K562 (cell line): ENCODE data around the gene SHANK1.

Experiments used
- ATF3 ChIP-seq, 2 experiments: fragments of 450-650 bp in 1 of 2; sonication (generic) in 1 of 2; formaldehyde crosslinking in 1 of 2; IDR thresholded peaks in 1 of 2; conservative IDR thresholded peaks in 1 of 2; 2 replicates each; pipeline versions ENCODE4 v1.6.1 to v1.8.1; 2016 to 2023; ENCODE audit warnings: mild to moderate bottlenecking in 2 of 2, moderate library complexity in 2 of 2, inconsistent platforms in 1 of 2, missing genetic modification reagents in 1 of 2
- CTCF ChIP-seq, 3 experiments: IDR thresholded peaks in 2 of 3; conservative IDR thresholded peaks in 1 of 3; 2 replicates each; pipeline ENCODE4 v1.5.1; 2011 to 2012; ENCODE audit warnings: low read length in 3 of 3, mild to moderate bottlenecking in 3 of 3, control low read depth in 2 of 3, improper control_type of control experiment in 1 of 3, inconsistent platforms in 1 of 3, low read depth in 1 of 3, mixed read lengths in 1 of 3, moderate library complexity in 1 of 3; ENCODE audit not compliant: insufficient read depth in 2 of 3
- EP300 ChIP-seq: IDR thresholded peaks from 2 replicates; pipeline ENCODE4 v1.6.1; 2012; ENCODE audit warnings: low read length, improper control_type of control experiment
- EP400 ChIP-seq: fragments of 450-650 bp; IDR thresholded peaks from 2 replicates; pipeline ENCODE4 v1.6.1; 2017; ENCODE audit warnings: antibody characterized with exemption, mild to moderate bottlenecking, moderate library complexity
- EZH2 ChIP-seq: IDR thresholded peaks from 2 replicates; pipeline ENCODE4 v1.6.1; 2012; ENCODE audit warnings: low read depth, mild to moderate bottlenecking, inconsistent platforms, low read length, borderline replicate concordance
- FOXP1 ChIP-seq: sonication (generic); formaldehyde crosslinking; IDR thresholded peaks from 2 replicates; pipeline ENCODE4 v1.8.0; 2022; ENCODE audit warnings: mild to moderate bottlenecking, missing genetic modification reagents
- POLR2AphosphoS5 ChIP-seq: IDR thresholded peaks from 2 replicates; pipeline ENCODE4 v1.6.1; 2011; ENCODE audit warnings: mild to moderate bottlenecking, low read depth, low read length, moderate library complexity; ENCODE audit not compliant: control insufficient read depth, insufficient read depth
- RBM39 ChIP-seq: fragments of 200-400 bp; formaldehyde crosslinking; optimal IDR thresholded peaks from 2 replicates; pipeline ENCODE3; 2018; ENCODE audit warnings: low read depth, low read length
- SNAPC5 ChIP-seq: fragments of 250-450 bp; sonication (Bioruptor Pico); IDR thresholded peaks from 2 replicates; pipeline ENCODE4 v1.8.0; 2021; ENCODE audit warnings: moderate library complexity, mild to moderate bottlenecking, inconsistent platforms
- YY1 ChIP-seq, 3 experiments: IDR thresholded peaks; 2 replicates each; pipeline ENCODE4 v1.6.1; 2011; ENCODE audit warnings: low read length in 2 of 3, mild to moderate bottlenecking in 2 of 3, moderate library complexity in 2 of 3, borderline replicate concordance in 1 of 3, control low read depth in 1 of 3, low read depth in 1 of 3; ENCODE audit not compliant: insufficient read depth in 3 of 3, insufficient replicate concordance in 2 of 3, control insufficient read depth in 1 of 3, insufficient read length in 1 of 3; ENCODE audit errors: extremely low read depth in 1 of 3
- ZFP36 ChIP-seq: fragments of 150-350 bp; IDR thresholded peaks from 2 replicates; pipeline ENCODE4 v1.6.1; 2018; ENCODE audit warnings: low read length, low read depth; ENCODE audit not compliant: partially characterized antibody
- ZNF780A ChIP-seq: fragments of 250-450 bp; sonication (Bioruptor Pico); IDR thresholded peaks from 2 replicates; pipeline ENCODE4 v1.5.0; 2021; ENCODE audit warnings: mild to moderate bottlenecking
- TF ChIP-seq, protein P1 (sequence below): IDR thresholded peaks from 3 replicates; pipeline ENCODE4 v1.6.1; 2011; ENCODE audit warnings: borderline replicate concordance, mild to moderate bottlenecking, moderate library complexity; ENCODE audit not compliant: insufficient read length; ENCODE audit errors: extremely low read depth

DNA sequence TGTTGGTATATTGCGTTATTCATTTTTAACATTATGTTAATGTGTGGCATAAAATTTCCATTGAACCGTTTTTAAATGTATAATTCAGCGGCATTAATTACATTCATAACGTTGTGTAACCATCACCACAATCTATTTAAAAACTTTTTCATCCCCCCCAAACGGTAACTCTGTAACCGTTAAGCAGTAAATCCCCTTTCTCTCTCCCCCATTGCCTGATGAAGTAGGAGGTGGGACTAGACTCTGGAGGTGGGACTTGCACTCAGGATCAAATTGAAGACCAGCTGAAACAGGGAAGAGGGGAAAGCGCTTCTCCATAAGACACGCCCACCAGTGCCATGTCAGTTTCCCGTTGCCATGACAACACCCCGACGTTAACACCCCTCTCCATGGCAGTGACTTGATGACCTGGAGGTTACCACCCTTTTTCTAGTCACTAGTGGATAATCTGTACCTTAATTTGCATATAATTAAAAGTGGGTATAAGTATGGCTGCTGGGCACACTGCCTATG, 20.4 kb upstream of the SHANK1 start:
- no peak for TF ChIP-seq FOXP1
- TF ChIP-seq EP400: no peak
- no peak for TF ChIP-seq POLR2AphosphoS5
- TF ChIP-seq RBM39: no peak
- no peak for TF ChIP-seq CTCF (IDR thresholded peaks at IDR 0.05 in 2 of 3, conservative IDR thresholded peaks at IDR 0.05 in 1 of 3; ENCODE audit: insufficient read depth in 2 of 3, low read depth in 1 of 3, low read length in 3 of 3)
- TF ChIP-seq, protein P1, sequence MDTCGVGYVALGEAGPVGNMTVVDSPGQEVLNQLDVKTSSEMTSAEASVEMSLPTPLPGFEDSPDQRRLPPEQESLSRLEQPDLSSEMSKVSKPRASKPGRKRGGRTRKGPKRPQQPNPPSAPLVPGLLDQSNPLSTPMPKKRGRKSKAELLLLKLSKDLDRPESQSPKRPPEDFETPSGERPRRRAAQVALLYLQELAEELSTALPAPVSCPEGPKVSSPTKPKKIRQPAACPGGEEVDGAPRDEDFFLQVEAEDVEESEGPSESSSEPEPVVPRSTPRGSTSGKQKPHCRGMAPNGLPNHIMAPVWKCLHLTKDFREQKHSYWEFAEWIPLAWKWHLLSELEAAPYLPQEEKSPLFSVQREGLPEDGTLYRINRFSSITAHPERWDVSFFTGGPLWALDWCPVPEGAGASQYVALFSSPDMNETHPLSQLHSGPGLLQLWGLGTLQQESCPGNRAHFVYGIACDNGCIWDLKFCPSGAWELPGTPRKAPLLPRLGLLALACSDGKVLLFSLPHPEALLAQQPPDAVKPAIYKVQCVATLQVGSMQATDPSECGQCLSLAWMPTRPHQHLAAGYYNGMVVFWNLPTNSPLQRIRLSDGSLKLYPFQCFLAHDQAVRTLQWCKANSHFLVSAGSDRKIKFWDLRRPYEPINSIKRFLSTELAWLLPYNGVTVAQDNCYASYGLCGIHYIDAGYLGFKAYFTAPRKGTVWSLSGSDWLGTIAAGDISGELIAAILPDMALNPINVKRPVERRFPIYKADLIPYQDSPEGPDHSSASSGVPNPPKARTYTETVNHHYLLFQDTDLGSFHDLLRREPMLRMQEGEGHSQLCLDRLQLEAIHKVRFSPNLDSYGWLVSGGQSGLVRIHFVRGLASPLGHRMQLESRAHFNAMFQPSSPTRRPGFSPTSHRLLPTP: no peak
- TF ChIP-seq YY1 (IDR thresholded peaks at IDR 0.05; ENCODE audit: borderline replicate concordance in 1 of 3, control insufficient read depth in 1 of 3, extremely low read depth in 1 of 3, insufficient read depth in 3 of 3, insufficient read length in 1 of 3, insufficient replicate concordance in 2 of 3, low read depth in 1 of 3, low read length in 2 of 3): no peak
- TF ChIP-seq EZH2: no peak
- TF ChIP-seq ZNF780A (CRISPR knock-in tag): no peak
- no peak for TF ChIP-seq SNAPC5 (CRISPR knock-in tag)
- TF ChIP-seq ZFP36: no peak
- no peak for TF ChIP-seq EP300
- no peak for TF ChIP-seq ATF3 (IDR thresholded peaks at IDR 0.05)
- TF ChIP-seq ATF3 (CRISPR knock-in tag; conservative IDR thresholded peaks at IDR 0.05): no peak
